ENCODE measurements around the gene TTYH1.

The TTYH1 gene

DNA sequence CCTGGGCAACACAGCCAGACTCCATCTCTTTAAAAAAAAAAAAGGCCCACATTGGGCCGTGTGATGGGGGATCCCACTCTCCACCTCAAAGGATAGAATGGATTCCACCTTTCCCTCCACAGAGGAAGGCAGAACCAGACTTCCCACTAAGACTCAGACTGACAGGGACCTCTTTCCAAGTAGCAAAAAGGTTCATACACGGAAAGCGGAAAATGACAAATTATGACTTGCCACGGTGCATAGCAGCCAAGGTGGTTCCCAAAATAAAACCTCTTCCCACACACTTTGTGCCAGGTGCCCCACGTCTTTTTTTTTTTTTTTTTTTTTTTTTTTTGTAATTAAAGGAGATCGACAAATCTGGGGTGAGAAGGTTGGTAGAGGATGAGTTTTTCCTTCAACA lies 14.4 kb upstream of the TTYH1 start:
- TF ChIP-seq, protein P1, sequence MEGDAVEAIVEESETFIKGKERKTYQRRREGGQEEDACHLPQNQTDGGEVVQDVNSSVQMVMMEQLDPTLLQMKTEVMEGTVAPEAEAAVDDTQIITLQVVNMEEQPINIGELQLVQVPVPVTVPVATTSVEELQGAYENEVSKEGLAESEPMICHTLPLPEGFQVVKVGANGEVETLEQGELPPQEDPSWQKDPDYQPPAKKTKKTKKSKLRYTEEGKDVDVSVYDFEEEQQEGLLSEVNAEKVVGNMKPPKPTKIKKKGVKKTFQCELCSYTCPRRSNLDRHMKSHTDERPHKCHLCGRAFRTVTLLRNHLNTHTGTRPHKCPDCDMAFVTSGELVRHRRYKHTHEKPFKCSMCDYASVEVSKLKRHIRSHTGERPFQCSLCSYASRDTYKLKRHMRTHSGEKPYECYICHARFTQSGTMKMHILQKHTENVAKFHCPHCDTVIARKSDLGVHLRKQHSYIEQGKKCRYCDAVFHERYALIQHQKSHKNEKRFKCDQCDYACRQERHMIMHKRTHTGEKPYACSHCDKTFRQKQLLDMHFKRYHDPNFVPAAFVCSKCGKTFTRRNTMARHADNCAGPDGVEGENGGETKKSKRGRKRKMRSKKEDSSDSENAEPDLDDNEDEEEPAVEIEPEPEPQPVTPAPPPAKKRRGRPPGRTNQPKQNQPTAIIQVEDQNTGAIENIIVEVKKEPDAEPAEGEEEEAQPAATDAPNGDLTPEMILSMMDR (IDR thresholded peaks at IDR 0.05; ENCODE audit: low read depth, low read length), result no peak
- no peak for DNase-seq (ENCODE audit: extremely low read depth, low read depth)

DNA sequence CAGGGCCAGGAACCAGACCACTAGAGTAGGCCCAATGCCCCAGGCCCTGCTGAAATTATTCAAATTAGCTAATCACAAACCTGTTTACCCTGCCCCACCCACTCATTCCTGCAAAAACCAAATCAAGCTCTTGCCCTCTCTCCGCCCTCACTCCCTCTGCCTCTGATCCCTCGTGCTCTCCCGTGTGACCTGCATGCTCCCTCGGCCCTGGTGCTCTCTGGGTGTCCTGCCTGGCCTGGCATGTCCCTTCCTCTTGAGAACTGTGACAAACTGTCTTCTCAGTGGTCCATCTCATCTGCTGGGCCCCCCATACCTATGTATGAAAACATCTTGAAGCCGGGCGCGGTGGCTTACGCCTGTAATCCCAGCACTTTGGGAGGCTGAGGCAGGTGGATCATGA lies 12.2 kb upstream of the TTYH1 start:
- TF ChIP-seq, protein P1 (IDR thresholded peaks at IDR 0.05; ENCODE audit: low read depth, low read length), result no peak

GRCh38 chr19:54405628-54406027 lies 9.6 kb upstream of the TTYH1 start:
- DNase-seq (ENCODE audit: extremely low read depth, low read depth), result no peak
- TF ChIP-seq, protein P1 (IDR thresholded peaks at IDR 0.05; ENCODE audit: low read depth, low read length), result no peak

More for the DNA sequence above, 12.2 kb upstream of the TTYH1 start:
- DNase-seq (ENCODE audit: extremely low read depth, low read depth), result no peak

DNA sequence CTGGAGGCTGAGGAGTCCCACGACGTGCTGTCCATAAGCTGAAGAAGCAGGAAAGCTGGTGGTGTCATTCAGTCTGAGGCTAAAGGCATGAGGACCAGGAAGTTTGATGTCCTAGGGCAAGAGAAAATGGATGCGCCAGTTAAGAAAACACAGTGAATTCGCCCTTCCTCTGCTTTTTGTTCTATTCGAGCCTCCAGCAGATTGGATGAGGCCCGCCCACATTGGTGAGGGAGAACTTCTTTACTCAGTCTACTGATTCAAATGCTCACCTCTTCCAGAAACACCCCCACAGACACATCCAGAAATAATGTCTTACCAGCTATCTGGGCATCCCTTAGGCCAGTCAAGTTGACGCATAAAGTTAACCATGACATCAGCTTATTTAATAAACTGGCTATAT lies 7.5 kb upstream of the TTYH1 start:
- TF ChIP-seq, protein P1 (IDR thresholded peaks at IDR 0.05; ENCODE audit: low read depth, low read length), result no peak
- no peak for DNase-seq (ENCODE audit: extremely low read depth, low read depth)

- TF ChIP-seq, protein P1 (IDR thresholded peaks at IDR 0.05; ENCODE audit: low read depth, low read length), result no peak
- DNase-seq (ENCODE audit: extremely low read depth, low read depth), result no peak
Measured at GRCh38 chr19:54408456-54409026, 6.7 kb upstream of the TTYH1 start.

DNA sequence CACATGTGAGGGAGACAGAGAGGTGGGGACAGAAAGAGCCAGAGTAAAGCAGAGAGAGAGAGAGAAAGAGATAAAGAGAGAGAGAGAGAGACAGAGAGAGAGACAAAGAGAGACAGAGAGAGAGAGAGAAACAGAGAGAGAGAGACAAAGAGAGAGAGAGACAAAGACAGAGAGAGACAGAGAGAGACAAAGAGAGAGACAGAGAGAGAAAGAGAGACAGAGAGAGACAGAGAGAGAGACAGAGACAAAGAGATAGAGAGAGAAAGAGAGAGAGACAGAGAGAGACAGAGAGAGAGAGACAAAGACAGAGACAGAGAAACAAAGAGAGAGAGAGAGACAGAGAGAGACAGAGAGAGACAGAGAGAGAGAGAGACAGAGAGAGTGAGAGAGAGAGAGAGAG lies 4.2 kb upstream of the TTYH1 start:
- TF ChIP-seq, protein P1 (IDR thresholded peaks at IDR 0.05; ENCODE audit: low read depth, low read length), result no peak
- no peak for DNase-seq (ENCODE audit: extremely low read depth, low read depth)

DNA sequence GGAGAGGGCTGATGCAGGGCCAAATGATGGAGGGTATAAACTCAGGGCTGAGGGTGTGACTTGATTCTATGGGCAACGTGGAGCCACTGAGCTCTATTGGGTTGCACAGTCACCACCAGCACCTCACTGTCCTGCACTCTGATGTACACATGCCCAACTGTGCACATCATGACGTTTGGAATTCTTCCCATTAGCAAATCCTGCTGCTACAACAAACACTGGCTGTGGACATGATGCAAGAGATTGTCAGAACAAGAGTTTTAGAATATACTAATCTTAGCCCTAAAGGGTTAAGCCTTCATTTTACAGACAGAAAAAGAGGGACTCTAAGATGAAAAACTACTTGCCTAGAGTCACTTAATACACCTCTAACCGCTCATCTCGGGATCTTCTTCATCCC lies 2.4 kb upstream of the TTYH1 start:
- no peak for DNase-seq (ENCODE audit: extremely low read depth, low read depth)

More for the DNA sequence above, 2.4 kb upstream of the TTYH1 start:
- TF ChIP-seq, protein P1 (IDR thresholded peaks at IDR 0.05; ENCODE audit: low read depth, low read length), result no peak

Data from AG09319 (cell line).